Mucosa of stomach (tissue), 1 donor: Measurements from ENCODE around the gene OR10H1.
"Not testable (repeated sequence)": the region's sequence is repeated elsewhere in the genome, so short reads cannot be mapped to it uniquely, and the experiment has no call there.

Source experiments
- H3K27me3 ChIP-seq: one replicate; pipeline ENCODE4 v1.7.0; 2013; ENCODE audit warnings: mild to moderate bottlenecking, low read length; ENCODE audit not compliant: control insufficient read depth, insufficient read depth
- H3K36me3 ChIP-seq: one replicate; pipeline ENCODE4 v1.7.0; 2013; ENCODE audit warnings: low read length; ENCODE audit not compliant: control insufficient read depth, insufficient read depth
- H3K4me1 ChIP-seq: one replicate; pipeline ENCODE4 v1.7.0; 2013; ENCODE audit warnings: mild to moderate bottlenecking, low read length; ENCODE audit not compliant: control insufficient read depth, insufficient read depth
- H3K4me3 ChIP-seq: one replicate; pipeline ENCODE4 v1.7.0; 2013; ENCODE audit warnings: low read length
- H3K9ac ChIP-seq: one replicate; pipeline ENCODE4 v1.7.0; 2013; ENCODE audit warnings: mild to moderate bottlenecking, low read length, moderate library complexity
- H3K9me3 ChIP-seq: one replicate; pipeline ENCODE4 v1.7.0; 2013; ENCODE audit warnings: mild to moderate bottlenecking, low read length, moderate library complexity; ENCODE audit not compliant: control insufficient read depth
- donor health status: Pancreatic carcinoma.

The OR10H1 gene

DNA sequence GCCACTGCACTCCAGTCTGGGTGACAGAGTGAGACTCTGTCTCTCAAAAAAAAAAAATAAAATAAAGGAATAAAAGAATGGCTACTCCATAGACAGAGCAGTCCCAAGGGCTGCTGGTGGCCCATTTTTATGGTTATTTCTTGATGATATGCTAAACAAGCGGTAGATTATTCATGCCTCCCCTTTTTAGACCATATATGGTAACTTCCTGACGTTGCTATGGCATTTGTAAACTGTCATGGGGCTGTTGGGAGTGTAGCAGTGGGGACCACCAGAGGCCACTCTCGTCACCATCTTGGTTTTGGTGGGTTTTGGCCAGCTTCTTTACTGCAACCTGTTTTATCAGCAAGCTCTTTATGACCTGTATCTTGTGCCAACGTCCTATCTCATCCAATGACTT is 24.4 kb upstream of the OR10H1 start:
- not testable (repeated sequence) for H3K4me3 ChIP-seq, H3K27me3 ChIP-seq, H3K9me3 ChIP-seq, H3K36me3 ChIP-seq, H3K9ac ChIP-seq
- H3K4me1 ChIP-seq: peaks cover 13% of the 10 kb centered on the region

DNA sequence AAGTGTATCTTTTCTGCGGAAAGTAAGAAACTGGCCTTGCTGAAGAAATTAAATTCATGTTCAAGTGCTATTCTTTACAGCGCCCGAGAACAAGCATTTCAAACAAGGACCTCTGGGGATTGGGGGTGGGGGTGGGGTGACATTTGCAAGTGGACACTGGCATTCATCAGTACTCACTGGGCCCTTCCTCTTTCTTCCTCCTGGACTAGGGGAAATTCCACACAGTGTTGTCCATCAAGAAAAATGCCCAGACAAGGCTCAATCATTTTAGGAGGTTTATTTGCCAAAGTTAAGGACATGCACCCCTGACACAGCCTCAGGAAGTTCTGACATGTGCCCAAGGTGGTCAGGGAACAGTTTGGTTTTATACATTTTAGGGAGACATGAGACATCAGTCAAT is 22.9 kb upstream of the OR10H1 start:
- Histone ChIP-seq H3K27me3 (no peaks in the 10 kb centered on the region), H3K4me1 (peaks cover 13% of the 10 kb centered on the region), H3K9me3 (no peaks in the 10 kb centered on the region), H3K9ac (no peak overlapping the region), H3K36me3 (no peaks in the 10 kb centered on the region), H3K4me3 (no peak overlapping the region)

DNA sequence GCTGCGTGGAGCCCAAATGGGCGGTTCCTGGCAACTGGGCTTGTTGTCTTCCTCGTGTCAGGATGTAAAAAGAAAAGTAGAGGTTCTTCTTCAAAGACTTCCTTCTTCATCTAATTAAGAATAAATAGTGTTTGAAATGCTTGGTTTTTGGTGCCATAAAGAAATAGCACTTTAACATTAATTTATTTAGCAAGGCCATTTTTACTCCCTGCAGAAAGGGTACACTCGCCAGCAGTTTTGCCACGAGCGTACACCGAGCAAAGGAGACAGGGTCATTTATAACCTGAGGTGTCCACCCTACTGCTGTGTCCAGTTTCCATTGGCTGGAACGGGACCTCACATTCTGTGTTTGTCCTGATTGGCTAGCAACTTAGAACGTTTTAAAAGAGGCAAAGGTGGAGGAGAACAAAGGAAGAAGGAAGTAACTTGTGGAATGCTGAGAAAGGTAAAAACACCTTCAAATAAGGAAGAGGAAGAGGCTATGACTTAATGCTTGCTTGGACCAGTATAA is 21.8 kb upstream of the OR10H1 start:
- no peaks in the 10 kb centered on the region for H3K27me3 ChIP-seq

DNA sequence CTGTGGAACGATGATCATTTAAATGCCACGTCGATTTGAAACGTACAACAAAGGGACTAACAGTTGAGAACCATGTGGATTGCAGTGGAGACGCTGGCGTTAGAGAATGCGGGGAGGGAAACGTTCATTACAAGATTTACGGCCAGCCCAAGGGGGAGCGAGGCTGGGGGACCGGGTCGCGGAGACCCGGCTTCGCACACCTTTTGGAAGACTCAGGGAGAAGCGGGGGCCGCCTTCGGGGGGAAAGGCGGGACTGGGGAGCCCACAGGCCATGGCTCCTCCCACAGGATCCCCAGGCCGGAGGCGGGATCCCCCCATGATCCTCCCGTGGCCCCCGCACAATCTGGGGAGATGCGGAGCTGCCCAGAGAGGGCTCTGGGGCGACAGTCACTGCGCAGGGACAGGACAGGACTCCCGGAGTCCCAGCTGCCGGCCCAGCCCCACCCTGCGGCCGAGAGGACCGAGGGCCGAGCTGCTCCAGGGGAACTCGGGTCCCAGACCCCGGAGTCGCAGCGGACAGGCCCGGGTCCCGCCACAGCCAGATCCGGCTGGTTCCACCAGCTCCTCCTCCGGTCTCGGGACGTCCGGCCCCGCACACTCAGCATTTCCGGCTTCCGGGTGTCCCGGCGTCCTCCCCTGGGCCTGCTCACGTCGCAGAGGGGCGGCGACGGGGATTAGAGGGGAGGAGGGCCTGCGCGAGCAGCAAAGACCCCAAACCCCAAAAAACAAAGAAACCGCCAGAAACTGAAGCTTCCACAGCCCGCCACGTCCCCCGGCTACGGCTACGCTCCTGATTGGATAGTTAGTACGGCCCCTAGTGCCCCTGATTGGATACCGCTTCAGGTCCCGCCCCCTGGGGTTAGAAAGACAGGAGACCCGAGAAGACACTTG is 21.1 kb upstream of the OR10H1 start:
- H3K9ac ChIP-seq: peak overlapping the region; percentile 99
- no peaks in the 10 kb centered on the region for H3K36me3 ChIP-seq
- peak overlapping the region; percentile 86 for H3K4me3 ChIP-seq
- H3K27me3 ChIP-seq: no peaks in the 10 kb centered on the region
- H3K4me1 ChIP-seq: peaks cover 13% of the 10 kb centered on the region
- no peaks in the 10 kb centered on the region for H3K9me3 ChIP-seq

More for the DNA sequence above, 21.8 kb upstream of the OR10H1 start:
- H3K36me3 ChIP-seq: no peaks in the 10 kb centered on the region
- peaks cover 13% of the 10 kb centered on the region for H3K4me1 ChIP-seq
- H3K4me3 ChIP-seq: peak overlapping the region; percentile 86
- peak overlapping the region; percentile 99 for H3K9ac ChIP-seq
- no peaks in the 10 kb centered on the region for H3K9me3 ChIP-seq

DNA sequence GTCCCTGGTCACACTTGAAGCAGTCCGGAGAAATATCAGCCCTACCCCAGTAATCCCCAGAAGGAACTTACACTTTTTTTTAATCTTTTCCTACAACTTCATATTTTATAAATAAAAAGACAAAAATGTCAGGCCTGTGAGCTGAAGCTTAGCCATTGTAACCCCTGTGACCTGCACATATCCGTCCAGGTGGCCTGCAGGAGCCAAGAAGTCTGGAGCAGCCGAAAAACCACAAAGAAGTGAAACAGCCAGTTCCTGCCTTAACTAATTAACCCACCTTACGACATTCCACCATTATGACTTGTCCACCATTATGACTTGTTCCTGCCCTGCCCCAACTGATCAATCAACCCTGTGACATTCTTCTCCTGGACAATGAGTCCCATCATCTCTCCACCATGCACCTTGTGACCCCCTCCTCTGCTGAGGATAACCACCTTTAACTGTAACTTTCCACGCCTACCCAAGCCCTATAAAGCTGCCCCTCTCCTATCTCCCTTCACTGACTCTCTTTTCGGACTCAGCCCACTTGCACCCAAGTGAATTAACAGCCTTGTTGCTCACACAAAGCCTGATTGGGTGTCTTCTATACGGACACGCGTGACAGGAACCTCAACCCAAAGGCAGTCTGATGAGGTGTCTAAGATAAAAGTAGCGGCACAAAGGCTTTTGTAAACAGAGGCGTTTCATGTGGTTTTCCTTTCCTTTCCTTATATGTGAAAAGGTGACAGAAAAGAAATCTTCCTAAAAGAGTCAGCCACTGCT is 20.3 kb upstream of the OR10H1 start:
- not testable (repeated sequence) for H3K36me3 ChIP-seq

DNA sequence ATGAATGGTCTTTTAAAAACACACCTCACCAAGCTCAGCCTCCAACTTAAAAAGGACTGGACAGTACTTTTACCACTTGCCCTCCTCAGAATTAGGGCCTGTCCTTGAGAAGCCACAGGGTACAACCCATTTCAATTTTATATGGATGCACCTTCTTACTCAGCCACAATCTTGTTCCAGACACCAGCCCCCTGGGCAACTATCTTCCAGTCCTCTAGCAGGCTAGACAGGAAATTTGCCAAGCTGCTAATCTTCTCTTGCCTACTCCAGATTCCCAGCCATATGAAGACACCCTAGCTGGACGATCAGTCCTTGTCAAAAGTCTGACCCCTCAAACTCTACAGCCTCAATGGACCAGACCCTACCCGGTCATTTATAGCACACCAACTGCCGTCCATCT is 18.8 kb upstream of the OR10H1 start:
- peaks cover 13% of the 10 kb centered on the region for H3K4me1 ChIP-seq
- not testable (repeated sequence) for H3K27me3 ChIP-seq, H3K4me3 ChIP-seq, H3K9me3 ChIP-seq, H3K36me3 ChIP-seq, H3K9ac ChIP-seq

More for the DNA sequence above, 20.3 kb upstream of the OR10H1 start:
- not testable (repeated sequence) for H3K27me3 ChIP-seq, H3K9me3 ChIP-seq
- peak overlapping the region; percentile 86 for H3K4me3 ChIP-seq
- H3K9ac ChIP-seq: peak overlapping the region; percentile 99
- H3K4me1 ChIP-seq: peaks cover 13% of the 10 kb centered on the region

DNA sequence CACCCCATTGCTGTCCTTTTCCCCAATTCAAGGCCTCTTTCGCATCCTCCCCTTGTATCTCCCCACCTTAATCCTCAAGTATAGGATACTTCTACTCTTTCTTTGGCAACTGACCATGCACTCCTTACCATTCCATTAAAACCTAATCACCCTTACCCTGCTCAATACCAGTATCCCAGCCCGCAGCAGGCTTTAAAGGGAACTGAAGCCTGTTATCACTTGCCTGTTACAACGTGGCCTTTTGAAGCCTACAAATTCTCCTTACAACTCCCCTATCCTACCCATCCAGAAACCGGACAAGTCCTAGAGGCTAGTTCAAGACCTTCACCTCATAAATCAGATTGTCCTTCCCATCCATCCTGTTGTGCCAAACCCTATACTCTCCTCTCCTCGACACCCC is 16.2 kb upstream of the OR10H1 start:
- Histone ChIP-seq H3K27me3 (no peaks in the 10 kb centered on the region), H3K4me1 (peaks cover 15% of the 10 kb centered on the region), H3K9me3 (no peaks in the 10 kb centered on the region), H3K9ac (no peak overlapping the region), H3K4me3 (no peak overlapping the region), H3K36me3 (no peaks in the 10 kb centered on the region)

DNA sequence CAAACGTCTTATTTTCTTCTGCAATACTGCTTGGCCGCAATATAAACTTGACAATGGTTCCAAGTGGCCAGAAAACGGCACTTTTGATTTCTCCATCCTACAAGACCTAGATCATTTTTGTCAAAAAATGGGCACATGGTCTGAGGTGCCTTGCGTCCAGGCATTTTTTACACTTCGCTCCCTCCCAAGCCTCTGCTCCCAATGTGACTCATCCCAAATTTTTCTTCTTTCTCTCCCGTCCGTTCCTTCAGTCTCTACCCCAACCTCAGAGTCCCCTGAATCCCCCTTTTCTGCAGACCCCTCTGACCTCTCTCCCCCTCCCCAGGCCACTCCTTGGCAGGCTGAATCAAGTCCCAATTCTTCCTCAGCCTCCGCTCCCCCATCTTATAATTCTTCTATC is 14.3 kb upstream of the OR10H1 start:
- Histone ChIP-seq H3K4me3 (no peak overlapping the region), H3K4me1 (peaks cover 9% of the 10 kb centered on the region), H3K9ac (no peak overlapping the region), H3K27me3 (no peaks in the 10 kb centered on the region), H3K36me3 (no peaks in the 10 kb centered on the region), H3K9me3 (no peaks in the 10 kb centered on the region)

DNA sequence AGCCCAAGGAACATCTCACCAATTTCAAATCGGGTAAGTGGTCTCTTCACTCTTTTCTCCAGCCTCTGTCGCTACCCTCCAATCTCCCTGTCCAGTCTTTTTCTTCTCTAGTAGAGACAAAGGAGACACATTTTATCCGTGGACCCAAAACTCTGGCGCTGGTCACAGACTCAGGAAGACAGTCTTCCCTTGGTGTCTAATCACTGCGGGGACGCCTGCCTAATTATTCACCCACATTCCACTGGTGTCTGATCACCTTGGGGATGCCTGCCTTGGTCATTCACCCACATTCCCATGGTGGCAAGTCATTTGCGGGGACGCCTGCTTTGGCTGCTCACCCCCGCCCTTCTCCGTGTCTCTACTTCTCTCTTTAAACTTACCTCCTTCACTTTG is 13.8 kb upstream of the OR10H1 start:
- H3K4me3 ChIP-seq: no peak overlapping the region

DNA sequence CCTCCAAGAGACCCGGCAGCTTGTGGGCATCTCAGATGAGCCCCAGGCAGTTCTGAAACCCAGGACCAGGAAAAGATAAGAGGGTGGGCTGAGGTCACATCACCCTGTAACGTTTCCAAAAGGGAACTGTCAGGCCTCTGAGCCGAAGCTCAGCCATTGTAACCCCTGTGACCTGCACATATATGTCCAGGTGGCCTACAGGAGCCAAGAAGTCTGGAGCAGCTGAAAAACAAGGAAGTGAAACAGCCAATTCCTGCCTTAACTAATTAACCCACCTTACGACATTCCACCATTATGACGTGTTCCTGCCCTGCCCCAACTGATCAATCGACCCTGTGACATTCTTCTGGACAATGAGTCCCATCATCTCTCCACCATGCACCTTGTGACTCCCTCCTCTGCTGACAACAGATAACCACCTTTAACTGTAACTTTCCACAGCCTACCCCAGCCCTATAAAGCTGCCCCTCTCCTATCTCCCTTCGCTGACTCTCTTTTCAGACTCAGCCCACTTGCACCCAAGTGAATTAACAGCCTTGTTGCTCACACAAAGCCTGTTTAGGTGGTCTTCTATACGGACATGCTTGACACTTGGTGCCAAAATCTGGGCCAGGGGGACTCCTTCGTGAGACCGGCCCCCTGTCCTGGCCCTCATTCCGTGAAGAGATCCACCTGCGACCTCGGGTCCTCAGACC is 13.3 kb upstream of the OR10H1 start:
- H3K4me3 ChIP-seq, H3K4me1 ChIP-seq, H3K27me3 ChIP-seq, H3K9me3 ChIP-seq, H3K36me3 ChIP-seq, H3K9ac ChIP-seq: not testable (repeated sequence)

More for the DNA sequence above, 13.8 kb upstream of the OR10H1 start:
- peaks cover 9% of the 10 kb centered on the region for H3K4me1 ChIP-seq
- H3K36me3 ChIP-seq: no peaks in the 10 kb centered on the region
- no peak overlapping the region for H3K9ac ChIP-seq
- H3K9me3 ChIP-seq: no peaks in the 10 kb centered on the region
- H3K27me3 ChIP-seq: no peaks in the 10 kb centered on the region

DNA sequence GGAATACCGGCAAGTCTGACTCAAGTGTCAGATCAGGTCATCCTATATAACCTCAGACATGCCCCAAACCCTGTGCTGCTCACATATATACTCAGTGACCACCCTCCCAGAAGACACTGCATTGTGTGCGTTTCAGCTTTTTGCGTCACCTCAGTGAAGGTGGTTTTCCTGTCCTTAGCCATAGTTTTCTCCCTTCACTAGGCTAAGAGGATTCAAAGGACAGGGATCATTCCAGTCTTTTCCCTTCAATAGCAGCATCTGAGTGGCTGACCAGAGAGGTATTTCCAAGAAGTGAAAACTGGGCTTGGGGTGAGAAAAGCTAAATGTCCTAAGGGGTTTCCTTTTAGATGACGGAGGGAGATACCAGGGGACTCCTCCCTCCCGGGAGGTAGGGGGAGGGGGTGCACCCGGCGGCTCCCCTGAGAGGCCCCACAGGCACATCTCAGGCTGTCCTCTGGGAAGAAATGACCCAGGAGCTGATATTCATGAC is 12.7 kb upstream of the OR10H1 start:
- Histone ChIP-seq H3K27me3 (no peaks in the 10 kb centered on the region), H3K4me1 (peaks cover 9% of the 10 kb centered on the region), H3K9ac (no peak overlapping the region), H3K4me3 (no peak overlapping the region), H3K36me3 (no peaks in the 10 kb centered on the region), H3K9me3 (no peaks in the 10 kb centered on the region)
